RPMI7951 (cell line): Measurements from ENCODE around the gene IMMP2L. TPM values are rescaled to one million over a fixed set of nuclear protein-coding genes. Genes with fewer than 3 reads are reported as not detected.

ENCODE experiments used
- DNase-seq: peaks from one replicate; pipeline ENCODE4 v3.0.0-alpha.2; 2012; ENCODE audit warnings: low read depth
- total RNA-seq: library from RNA; depleted of rRNA; stranded (reverse); fragments of >200 nt; shearing (Covaris generic); gene quantifications from 2 replicates; pipeline ENCODE4 v1.2.3, GENCODE V29; 2014

Gene IMMP2L
- total RNA-seq, 1 experiment from 2014 or later = 10.5 TPM

- DNase-seq = no peak
These were observed 925.0 kb downstream of the IMMP2L start for GRCh38 chr7:110637252-110637651.

GRCh38 chr7:110633313-110633712, 929.0 kb downstream of the IMMP2L start:
- DNase-seq = no peak

- DNase-seq = no peak
These were observed 935.9 kb downstream of the IMMP2L start for GRCh38 chr7:110626414-110626813.

- no peak for DNase-seq
These were observed 937.0 kb downstream of the IMMP2L start for GRCh38 chr7:110625294-110625693.

GRCh38 chr7:110623436-110623835, 938.9 kb downstream of the IMMP2L start:
- DNase-seq = no peak

- no peak for DNase-seq
These were observed 941.0 kb downstream of the IMMP2L start for GRCh38 chr7:110621289-110621688.

- DNase-seq = no peak
These were observed 942.1 kb downstream of the IMMP2L start for GRCh38 chr7:110620110-110620735.
